ENCODE results near the gene APLP1. TPM values are rescaled to one million over a fixed set of nuclear protein-coding genes. Genes with fewer than 3 reads are reported as not detected.
"Not testable (repeated sequence)": the region's sequence is repeated elsewhere in the genome, so short reads cannot be mapped to it uniquely, and the experiment has no call there.

APLP1 gene
- total RNA-seq: 1 to 10 TPM; 1.5 to 2.0 TPM

- no peaks in the 10 kb centered on the region for H3K9me3 Mint-ChIP-seq (ENCODE audit: low read depth)
- H3K27me3 Mint-ChIP-seq: peaks cover 21% of the 10 kb centered on the region
- peak within 1 kb of the TSS; percentile 11 for H3K4me3 Mint-ChIP-seq
- ATAC-seq (peak; percentile 73), DNase-seq (peak; percentile 68)
- no peak within 1 kb of the TSS for H3K27ac Mint-ChIP-seq
- no peaks in the 10 kb centered on the region for H3K36me3 Mint-ChIP-seq
- peaks cover 15% of the 10 kb centered on the region for H3K4me1 Mint-ChIP-seq
- CTCF ChIA-PET: interaction anchor here (1.2 to 2.2 kb wide), 2 partner anchors 14 to 195 kb away, joined by 3 to 10 read pairs; no protein-coding TSS in a partner anchor
Observed at GRCh38 chr19:35868172-35868822, at the start of gene APLP1. APLP1 (plus strand) TSS chr19:35868574; CDS start chr19:35868637, 63 bp downstream.

- no peak for ATAC-seq
- H3K9me3 Mint-ChIP-seq (ENCODE audit: low read depth): no peaks in the 10 kb centered on the region
- CTCF ChIA-PET: interaction anchor here (1.0 kb wide), 1 partner anchor 312 kb away, joined by 3 read pairs; no protein-coding TSS in a partner anchor
- H3K27ac Mint-ChIP-seq: no peak overlapping the region
- peaks cover 18% of the 10 kb centered on the region for H3K27me3 Mint-ChIP-seq
- H3K4me3 Mint-ChIP-seq: no peak overlapping the region
- H3K36me3 Mint-ChIP-seq: no peaks in the 10 kb centered on the region
- no peak for DNase-seq
- H3K4me1 Mint-ChIP-seq: peaks cover 5% of the 10 kb centered on the region
Observed at GRCh38 chr19:35822579-35822978, 45.8 kb upstream of the APLP1 start.

GRCh38 chr19:35824150-35824549 lies 44.2 kb upstream of the APLP1 start:
- DNase-seq (no peak), ATAC-seq (no peak)
- H3K4me1 Mint-ChIP-seq: peaks cover 5% of the 10 kb centered on the region
- peaks cover 15% of the 10 kb centered on the region for H3K27me3 Mint-ChIP-seq
- H3K4me3 Mint-ChIP-seq: no peak overlapping the region
- H3K27ac Mint-ChIP-seq: no peak overlapping the region
- no peaks in the 10 kb centered on the region for H3K36me3 Mint-ChIP-seq
- H3K9me3 Mint-ChIP-seq (ENCODE audit: low read depth): no peaks in the 10 kb centered on the region
- CTCF ChIA-PET: no interaction called here

GRCh38 chr19:35828692-35829301 lies 39.6 kb upstream of the APLP1 start:
- no peaks in the 10 kb centered on the region for H3K4me1 Mint-ChIP-seq
- H3K27ac Mint-ChIP-seq: no peak overlapping the region
- H3K4me3 Mint-ChIP-seq: no peak overlapping the region
- no peaks in the 10 kb centered on the region for H3K9me3 Mint-ChIP-seq (ENCODE audit: low read depth)
- H3K27me3 Mint-ChIP-seq: peaks cover 15% of the 10 kb centered on the region
- DNase-seq (peak; percentile 69), ATAC-seq (peak; percentile 65)
- H3K36me3 Mint-ChIP-seq: no peaks in the 10 kb centered on the region
- CTCF ChIA-PET: interaction anchor here (0.8 kb wide), 1 partner anchor 54 kb away, joined by 3 read pairs; no protein-coding TSS in a partner anchor

- no peak overlapping the region for H3K27ac Mint-ChIP-seq
- no peaks in the 10 kb centered on the region for H3K36me3 Mint-ChIP-seq
- CTCF ChIA-PET: no interaction called here
- no peaks in the 10 kb centered on the region for H3K4me1 Mint-ChIP-seq
- H3K4me3 Mint-ChIP-seq: no peak overlapping the region
- no peak for DNase-seq
- ATAC-seq: no peak
- H3K9me3 Mint-ChIP-seq (ENCODE audit: low read depth): no peaks in the 10 kb centered on the region
- peaks cover 18% of the 10 kb centered on the region for H3K27me3 Mint-ChIP-seq
Observed at GRCh38 chr19:35830986-35831385, 37.4 kb upstream of the APLP1 start.

- Mint-ChIP-seq H3K27ac (no peak overlapping the region), H3K4me1 (no peaks in the 10 kb centered on the region), H3K27me3 (peaks cover 24% of the 10 kb centered on the region), H3K4me3 (no peak overlapping the region), H3K36me3 (no peaks in the 10 kb centered on the region), H3K9me3 (ENCODE audit: low read depth) (no peaks in the 10 kb centered on the region)
- ATAC-seq: no peak
- CTCF ChIA-PET: no interaction called here
- no peak for DNase-seq
Observed at GRCh38 chr19:35832054-35832453, 36.3 kb upstream of the APLP1 start.

- Mint-ChIP-seq H3K27me3 (peaks cover 21% of the 10 kb centered on the region), H3K9me3 (ENCODE audit: low read depth) (no peaks in the 10 kb centered on the region), H3K36me3 (no peaks in the 10 kb centered on the region), H3K4me1 (no peaks in the 10 kb centered on the region), H3K27ac (no peak overlapping the region), H3K4me3 (no peak overlapping the region)
- ATAC-seq: no peak
- CTCF ChIA-PET: interaction anchor here (0.9 kb wide), 1 partner anchor 11 kb away, joined by 3 read pairs; no protein-coding TSS in a partner anchor
- DNase-seq: no peak
Observed at GRCh38 chr19:35833972-35834371, 34.4 kb upstream of the APLP1 start.

GRCh38 chr19:35836096-35836495 lies 32.3 kb upstream of the APLP1 start:
- not testable (repeated sequence) for H3K27ac Mint-ChIP-seq; H3K36me3 Mint-ChIP-seq; ATAC-seq; DNase-seq; H3K9me3 Mint-ChIP-seq (ENCODE audit: low read depth); H3K4me3 Mint-ChIP-seq; H3K4me1 Mint-ChIP-seq
- CTCF ChIA-PET: interaction anchor here (1.7 kb wide), 1 partner anchor 16 kb away, joined by 4 read pairs; no protein-coding TSS in a partner anchor
- H3K27me3 Mint-ChIP-seq: peaks cover 20% of the 10 kb centered on the region

- DNase-seq (no peak), ATAC-seq (no peak)
- Mint-ChIP-seq H3K4me1 (peaks cover 14% of the 10 kb centered on the region), H3K4me3 (no peak overlapping the region), H3K9me3 (ENCODE audit: low read depth) (no peaks in the 10 kb centered on the region), H3K27ac (no peak overlapping the region), H3K27me3 (peaks cover 48% of the 10 kb centered on the region), H3K36me3 (peaks cover 3% of the 10 kb centered on the region)
- CTCF ChIA-PET: no interaction called here
Observed at GRCh38 chr19:35841961-35842595, 26.3 kb upstream of the APLP1 start.

- no peak overlapping the region for H3K4me3 Mint-ChIP-seq
- H3K36me3 Mint-ChIP-seq: peaks cover 3% of the 10 kb centered on the region
- peaks cover 14% of the 10 kb centered on the region for H3K4me1 Mint-ChIP-seq
- CTCF ChIA-PET: no interaction called here
- no peak for ATAC-seq
- H3K27ac Mint-ChIP-seq: no peak overlapping the region
- H3K9me3 Mint-ChIP-seq (ENCODE audit: low read depth): no peaks in the 10 kb centered on the region
- peaks cover 46% of the 10 kb centered on the region for H3K27me3 Mint-ChIP-seq
- DNase-seq: no peak
Observed at GRCh38 chr19:35842666-35843272, 25.6 kb upstream of the APLP1 start.

- Mint-ChIP-seq H3K9me3 (ENCODE audit: low read depth) (no peaks in the 10 kb centered on the region), H3K36me3 (peaks cover 3% of the 10 kb centered on the region), H3K4me3 (no peak overlapping the region), H3K27ac (no peak overlapping the region), H3K4me1 (peaks cover 14% of the 10 kb centered on the region), H3K27me3 (peaks cover 54% of the 10 kb centered on the region)
- CTCF ChIA-PET: interaction anchor here (0.6 to 1.2 kb wide), 2 partner anchors 9 to 24 kb away, joined by 3 to 4 read pairs; no protein-coding TSS in a partner anchor
- DNase-seq: no peak
- no peak for ATAC-seq
Observed at GRCh38 chr19:35843676-35844481, 24.5 kb upstream of the APLP1 start.

- Mint-ChIP-seq H3K27me3 (peaks cover 54% of the 10 kb centered on the region), H3K9me3 (ENCODE audit: low read depth) (no peaks in the 10 kb centered on the region), H3K36me3 (peaks cover 3% of the 10 kb centered on the region), H3K4me3 (peak overlapping the region; percentile 11), H3K4me1 (peaks cover 14% of the 10 kb centered on the region), H3K27ac (no peak overlapping the region)
- no peak for ATAC-seq
- CTCF ChIA-PET: interaction anchor here (0.6 to 1.2 kb wide), 2 partner anchors 10 to 25 kb away, joined by 3 to 4 read pairs; no protein-coding TSS in a partner anchor
- DNase-seq: no peak
Observed at GRCh38 chr19:35844482-35845214, 23.7 kb upstream of the APLP1 start.

Data from activated CD8-positive, alpha-beta memory T cell treated with anti-CD3 and anti-CD28 coated beads, Interleukin-2, amount 10 ng/mL, durations not matched to agents 7 days and 5 days (primary cell).